HG03439 (cell line): ENCODE data around the gene NTN3.

ENCODE experiments used
- ATAC-seq: cut with Tn5 transposase; IDR thresholded peaks from one replicate; pipeline ENCODE4 v1.9.1; 2021; ENCODE audit warnings: mild to moderate bottlenecking, moderate library complexity; ENCODE audit not compliant: unreplicated experiment

The NTN3 gene

GRCh38 chr16:2465653-2466415 lies 5.3 kb upstream of the NTN3 start:
- no peak for ATAC-seq

GRCh38 chr16:2466667-2467527 lies 4.2 kb upstream of the NTN3 start:
- no peak for ATAC-seq

GRCh38 chr16:2467528-2468232 lies 3.4 kb upstream of the NTN3 start:
- no peak for ATAC-seq

GRCh38 chr16:2468233-2468724 lies 2.8 kb upstream of the NTN3 start:
- no peak for ATAC-seq

GRCh38 chr16:2468725-2469398 lies 2.2 kb upstream of the NTN3 start:
- ATAC-seq: no peak

GRCh38 chr16:2469399-2470233 lies 1.5 kb upstream of the NTN3 start:
- no peak for ATAC-seq

GRCh38 chr16:2470234-2470601 lies 879 bp upstream of the NTN3 start:
- no peak for ATAC-seq

GRCh38 chr16:2470603-2471015 lies 488 bp upstream of the NTN3 start:
- no peak for ATAC-seq

- no peak for ATAC-seq
Measured at GRCh38 chr16:2471653-2472487, 773 bp downstream of the NTN3 start.

GRCh38 chr16:2472488-2472864 lies 1.4 kb downstream of the NTN3 start:
- ATAC-seq: no peak

- no peak for ATAC-seq
Measured at GRCh38 chr16:2472885-2473445, 1.9 kb downstream of the NTN3 start.

- no peak for ATAC-seq
Measured at GRCh38 chr16:2473446-2473926, 2.4 kb downstream of the NTN3 start.

GRCh38 chr16:2473999-2474876 lies 3.1 kb downstream of the NTN3 start:
- ATAC-seq: no peak

GRCh38 chr16:2474877-2475412 lies 3.8 kb downstream of the NTN3 start, which contains the start of gene TBC1D24:
Gene TBC1D24, plus strand, starts transcription at chr16:2475127. Its CDS starts 21,022 bp downstream, at chr16:2496149.
- no peak for ATAC-seq

- no peak for ATAC-seq
Measured at GRCh38 chr16:2475413-2476344, 4.6 kb downstream of the NTN3 start.

- ATAC-seq: no peak
Measured at GRCh38 chr16:2476345-2476720, 5.2 kb downstream of the NTN3 start.
